ENCODE data around the gene CFDP1. TPM values are rescaled to one million over a fixed set of nuclear protein-coding genes. Genes with fewer than 3 reads are reported as not detected.
"Not testable (repeated sequence)": the region's sequence is repeated elsewhere in the genome, so short reads cannot be mapped to it uniquely, and the experiment has no call there.

The CFDP1 gene
- total RNA-seq, 3 donors from 2014 or later (not counting 1 experiment from before 2014, with no cell fraction given): 32.2 to 38.8 (median 32.3) TPM

DNA sequence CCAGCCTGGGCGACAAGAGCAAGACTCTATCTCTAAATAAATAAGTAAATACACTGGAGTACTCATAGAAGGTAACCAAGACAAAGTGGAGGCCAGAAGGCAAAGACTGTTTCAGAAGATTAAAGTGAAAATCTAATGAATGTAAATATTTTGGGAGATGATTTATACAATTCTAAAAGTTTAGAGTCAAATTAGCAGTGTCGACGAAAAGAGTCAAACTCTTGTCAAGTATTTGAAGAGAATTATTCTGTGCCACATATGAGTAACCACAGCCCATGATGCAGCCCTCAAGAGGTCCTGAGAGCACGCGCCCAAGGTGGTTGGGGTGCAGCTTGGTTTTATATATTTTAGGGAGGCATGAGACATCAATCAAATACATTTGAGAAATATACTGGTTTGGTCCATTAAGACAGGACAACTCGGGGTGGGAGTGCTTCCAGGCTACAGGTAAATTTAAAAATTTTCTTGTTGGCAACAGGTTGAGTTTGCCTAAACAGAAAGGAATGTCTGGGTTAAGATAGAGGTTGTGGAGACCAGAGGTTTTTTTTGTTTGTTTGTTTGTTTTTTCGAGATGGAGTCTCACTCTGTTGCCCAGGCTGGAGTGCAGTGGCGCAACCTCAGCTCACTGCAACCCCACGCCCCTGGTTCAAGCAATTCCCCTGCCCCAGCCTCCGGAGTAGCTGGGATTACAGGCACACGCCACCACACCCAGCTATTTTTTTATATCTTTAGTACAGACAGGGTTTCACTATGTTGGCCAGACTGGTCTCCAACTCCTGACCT is 3.5 kb downstream of the CFDP1 start:
- WGBS (ENCODE audit: insufficient coverage): 84% methylated on average over 10 of the region's 11 CpGs
- no peak overlapping the region for H3K27ac ChIP-seq (ENCODE audit: low read length)
- H3K4me1 ChIP-seq (ENCODE audit: control insufficient read depth, insufficient read depth, low read length): peaks cover 18% of the 10 kb centered on the region
- H3K9me3 ChIP-seq (ENCODE audit: control insufficient read depth, insufficient read depth, low read length): no peaks in the 10 kb centered on the region
- intact Hi-C loops (cut with micrococcal nuclease): no loop called here
- peak overlapping the region; percentile 6 for H3K4me3 Mint-ChIP-seq
- ATAC-seq: no peak
- no peak overlapping the region for H3K27ac Mint-ChIP-seq
- H3K9me3 Mint-ChIP-seq: no peaks in the 10 kb centered on the region
- DNase-seq: no peak
- H3K36me3 ChIP-seq (ENCODE audit: control insufficient read depth, insufficient read depth, low read length): no peaks in the 10 kb centered on the region
- H3K36me3 Mint-ChIP-seq: no peaks in the 10 kb centered on the region
- peaks cover 22 to 33% of the 10 kb centered on the region in 2 donors for H3K4me1 Mint-ChIP-seq
- H3K27me3 ChIP-seq (ENCODE audit: control insufficient read depth, insufficient read depth, low read length): no peaks in the 10 kb centered on the region
- H3K27me3 Mint-ChIP-seq (ENCODE audit: low read depth in 2 of 2): no peaks in the 10 kb centered on the region
- H3K4me3 ChIP-seq (ENCODE audit: low read length): no peak overlapping the region
- TF ChIP-seq, protein P1, sequence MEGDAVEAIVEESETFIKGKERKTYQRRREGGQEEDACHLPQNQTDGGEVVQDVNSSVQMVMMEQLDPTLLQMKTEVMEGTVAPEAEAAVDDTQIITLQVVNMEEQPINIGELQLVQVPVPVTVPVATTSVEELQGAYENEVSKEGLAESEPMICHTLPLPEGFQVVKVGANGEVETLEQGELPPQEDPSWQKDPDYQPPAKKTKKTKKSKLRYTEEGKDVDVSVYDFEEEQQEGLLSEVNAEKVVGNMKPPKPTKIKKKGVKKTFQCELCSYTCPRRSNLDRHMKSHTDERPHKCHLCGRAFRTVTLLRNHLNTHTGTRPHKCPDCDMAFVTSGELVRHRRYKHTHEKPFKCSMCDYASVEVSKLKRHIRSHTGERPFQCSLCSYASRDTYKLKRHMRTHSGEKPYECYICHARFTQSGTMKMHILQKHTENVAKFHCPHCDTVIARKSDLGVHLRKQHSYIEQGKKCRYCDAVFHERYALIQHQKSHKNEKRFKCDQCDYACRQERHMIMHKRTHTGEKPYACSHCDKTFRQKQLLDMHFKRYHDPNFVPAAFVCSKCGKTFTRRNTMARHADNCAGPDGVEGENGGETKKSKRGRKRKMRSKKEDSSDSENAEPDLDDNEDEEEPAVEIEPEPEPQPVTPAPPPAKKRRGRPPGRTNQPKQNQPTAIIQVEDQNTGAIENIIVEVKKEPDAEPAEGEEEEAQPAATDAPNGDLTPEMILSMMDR (IDR thresholded peaks at IDR 0.05): no peak

DNA sequence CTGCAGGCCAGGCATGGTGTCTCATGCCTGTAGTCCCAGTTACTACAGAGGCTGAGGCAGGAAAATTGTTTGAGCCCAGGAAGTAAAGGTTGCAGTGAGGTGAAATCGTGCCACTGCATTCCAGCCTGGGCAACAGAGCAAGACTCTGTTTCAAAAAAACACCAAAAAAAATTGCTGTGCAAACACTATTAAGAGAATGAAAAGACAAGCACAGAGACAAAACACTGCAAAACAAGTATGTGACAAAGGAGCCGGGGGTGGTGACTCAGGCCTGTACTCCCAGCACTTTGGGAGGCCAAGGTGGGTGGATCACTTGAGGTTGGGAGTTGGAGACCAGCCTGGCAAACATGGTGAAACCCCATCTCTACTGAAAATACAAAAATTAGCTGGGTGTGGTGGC is 6.8 kb downstream of the CFDP1 start:
- H3K4me3 Mint-ChIP-seq; H3K27me3 Mint-ChIP-seq (ENCODE audit: low read depth in 2 of 2); H3K36me3 Mint-ChIP-seq; intact Hi-C loops (cut with micrococcal nuclease); H3K9me3 Mint-ChIP-seq; H3K36me3 ChIP-seq (ENCODE audit: control insufficient read depth, insufficient read depth, low read length); H3K9me3 ChIP-seq (ENCODE audit: control insufficient read depth, insufficient read depth, low read length); H3K4me3 ChIP-seq (ENCODE audit: low read length); H3K27me3 ChIP-seq (ENCODE audit: control insufficient read depth, insufficient read depth, low read length); H3K27ac ChIP-seq (ENCODE audit: low read length); H3K27ac Mint-ChIP-seq; ATAC-seq; H3K4me1 ChIP-seq (ENCODE audit: control insufficient read depth, insufficient read depth, low read length); DNase-seq: not testable (repeated sequence)
- H3K4me1 Mint-ChIP-seq: peaks cover 6 to 15% of the 10 kb centered on the region in 2 donors
- 92% methylated on average over 2 of the region's 2 CpGs for WGBS (ENCODE audit: insufficient coverage)

DNA sequence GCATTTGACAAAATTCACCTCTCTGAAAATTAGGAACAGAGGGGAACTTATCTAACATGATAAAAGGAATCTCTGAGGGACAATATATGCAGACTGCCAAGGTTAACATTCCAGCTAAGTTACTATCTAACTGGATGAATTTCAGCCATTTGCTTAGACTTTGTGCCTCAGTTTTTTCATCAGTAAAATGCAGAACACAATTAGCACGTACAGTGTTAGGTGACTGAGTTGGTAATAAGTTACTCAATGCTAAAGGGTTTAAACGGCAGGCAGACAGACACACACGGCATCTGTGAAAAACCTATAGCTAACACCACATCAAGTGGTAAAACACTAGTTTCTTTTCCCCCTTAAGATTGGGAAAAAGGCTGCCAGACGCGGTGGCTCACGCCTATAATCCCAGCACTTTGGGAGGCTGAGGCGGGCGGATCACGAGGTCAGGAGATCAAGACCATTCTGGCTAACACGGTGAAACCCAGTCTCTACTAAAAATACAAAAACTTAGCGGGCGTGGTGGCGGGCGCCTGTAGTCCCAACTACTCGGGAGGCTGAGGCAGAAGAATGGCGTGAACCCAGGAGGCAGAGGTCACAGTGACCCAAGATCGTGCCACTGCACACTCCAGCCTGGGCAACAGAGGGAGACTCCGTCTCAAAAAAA is 9.1 kb downstream of the CFDP1 start:
- H3K27ac ChIP-seq (ENCODE audit: low read length); H3K4me1 ChIP-seq (ENCODE audit: control insufficient read depth, insufficient read depth, low read length); H3K27me3 Mint-ChIP-seq (ENCODE audit: low read depth in 2 of 2); H3K4me3 ChIP-seq (ENCODE audit: low read length); H3K36me3 Mint-ChIP-seq; H3K27me3 ChIP-seq (ENCODE audit: control insufficient read depth, insufficient read depth, low read length); intact Hi-C loops (cut with micrococcal nuclease); DNase-seq; H3K9me3 ChIP-seq (ENCODE audit: control insufficient read depth, insufficient read depth, low read length); H3K4me3 Mint-ChIP-seq; H3K27ac Mint-ChIP-seq; H3K36me3 ChIP-seq (ENCODE audit: control insufficient read depth, insufficient read depth, low read length); H3K9me3 Mint-ChIP-seq; ATAC-seq: not testable (repeated sequence)
- WGBS (ENCODE audit: insufficient coverage): 95% methylated on average over 17 of the region's 18 CpGs
- H3K4me1 Mint-ChIP-seq: peaks cover 8 to 27% of the 10 kb centered on the region in 2 donors

DNA sequence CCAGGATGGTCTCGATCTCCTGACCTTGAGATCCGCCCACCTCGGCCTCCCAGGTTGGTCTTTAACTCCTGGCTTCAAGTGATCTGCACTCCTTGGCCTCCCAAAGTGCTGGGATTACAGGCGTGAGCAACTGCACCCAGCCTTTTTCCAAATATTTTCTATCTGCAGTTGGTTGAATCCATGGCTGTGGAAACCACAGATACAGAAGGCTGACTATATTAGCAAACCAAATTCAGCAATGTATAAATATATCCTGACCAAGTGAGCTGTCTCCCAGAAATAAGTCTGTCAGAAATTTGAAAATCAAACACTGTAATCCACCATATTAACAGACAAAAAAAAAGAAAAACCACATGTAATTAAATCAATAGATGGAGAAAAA is 9.6 kb downstream of the CFDP1 start:
- H3K27ac Mint-ChIP-seq: no peak overlapping the region
- intact Hi-C loops (cut with micrococcal nuclease): no loop called here
- no peaks in the 10 kb centered on the region for H3K9me3 Mint-ChIP-seq
- no peaks in the 10 kb centered on the region for H3K9me3 ChIP-seq (ENCODE audit: control insufficient read depth, insufficient read depth, low read length)
- DNase-seq: no peak
- WGBS (ENCODE audit: insufficient coverage): 96% methylated on average over 4 of the region's 4 CpGs
- no peaks in the 10 kb centered on the region for H3K36me3 Mint-ChIP-seq
- no peaks in the 10 kb centered on the region for H3K27me3 ChIP-seq (ENCODE audit: control insufficient read depth, insufficient read depth, low read length)
- peaks cover 8 to 27% of the 10 kb centered on the region in 2 donors for H3K4me1 Mint-ChIP-seq
- H3K27me3 Mint-ChIP-seq (ENCODE audit: low read depth in 2 of 2): no peaks in the 10 kb centered on the region
- H3K4me1 ChIP-seq (ENCODE audit: control insufficient read depth, insufficient read depth, low read length): peaks cover 4% of the 10 kb centered on the region
- no peak overlapping the region for H3K27ac ChIP-seq (ENCODE audit: low read length)
- no peak overlapping the region for H3K4me3 Mint-ChIP-seq
- no peak for ATAC-seq
- H3K4me3 ChIP-seq (ENCODE audit: low read length): no peak overlapping the region
- no peaks in the 10 kb centered on the region for H3K36me3 ChIP-seq (ENCODE audit: control insufficient read depth, insufficient read depth, low read length)
- TF ChIP-seq, protein P1 (IDR thresholded peaks at IDR 0.05): no peak
